ENCODE data around the gene COP1. TPM values are rescaled to one million over a fixed set of nuclear protein-coding genes. Genes with fewer than 3 reads are reported as not detected.

Gene COP1
- total and polyA plus RNA-seq, 10 of the 15 experiments (the other 5 are each of a cell fraction or from before 2014, with no cell fraction given) = 17.7 to 49.9 (median 38.7) TPM

GRCh38 chr1:176206006-176206960, 803 bp downstream of the COP1 start (continued):
- no peak for TF ChIP-seq ATF3 (IDR thresholded peaks at IDR 0.05; ENCODE audit: borderline replicate concordance, extremely low read depth, low read depth, low read length)
- no peak for TF ChIP-seq PRDM15 (CRISPR knock-in tag; IDR thresholded peaks at IDR 0.05)
- TF ChIP-seq NBN (IDR thresholded peaks at IDR 0.05) = peak; percentile 12; the same call in 1 of the 2 replicates

GRCh38 chr1:176205332-176205914, 1.7 kb downstream of the COP1 start:
- 9% methylated on average over 5 of the region's 5 CpGs for WGBS (ENCODE audit: insufficient coverage, insufficient replicate concordance, low lambda C conversion rate, missing lambda C conversion rate)
- ChIA-PET RAD21 (ENCODE audit: unreplicated experiment) (interaction anchor here (0.8 to 1.2 kb wide), 3 partner anchors 11 to 20 kb away, joined by 3 to 4 read pairs (median 3); no protein-coding TSS in a partner anchor), SMC1A (ENCODE audit: uncharacterized antibody, unreplicated experiment) (interaction anchor here (1.3 to 1.8 kb wide), 2 partner anchors 9 to 11 kb away, joined by 3 to 7 read pairs; no protein-coding TSS in a partner anchor), POLR2A (interaction anchor here (0.6 to 1.8 kb wide), 2 partner anchors 10 to 11 kb away, joined by 3 to 6 read pairs; no protein-coding TSS in a partner anchor), CTCF (interaction anchor here (1.5 to 1.7 kb wide), 2 partner anchors 10 to 85 kb away, joined by 3 to 4 read pairs; no protein-coding TSS in a partner anchor)
- Histone ChIP-seq H3K36me3 (ENCODE audit: control insufficient read depth in 2 of 2, insufficient read depth in 2 of 2, low read length in 1 of 2) (no peaks in the 10 kb centered on the region), H4K20me1 (ENCODE audit: control insufficient read depth, insufficient read depth) (no peaks in the 10 kb centered on the region; the same call in 1 of the 2 replicates), H3K4me3 (peak overlapping the region; percentile 69), H3K4me2 (ENCODE audit: control insufficient read depth, insufficient read depth) (peak overlapping the region; percentile 89), H3K27me3 (replicated peaks in 1 of 2; ENCODE audit: control insufficient read depth in 2 of 2, insufficient read depth in 2 of 2, low read length in 1 of 2) (no peaks in the 10 kb centered on the region), H2AFZ (ENCODE audit: control insufficient read depth, low read depth, low read length) (no peak overlapping the region), H3K4me1 (ENCODE audit: control insufficient read depth, insufficient read depth, low read length) (peaks cover 7% of the 10 kb centered on the region; the same call in 1 of the 2 replicates), H3K27ac (ENCODE audit: control insufficient read depth, insufficient read depth) (peak overlapping the region; percentile 90; the same call in 1 of the 2 replicates), H3K79me2 (ENCODE audit: control insufficient read depth, insufficient read depth, low read length) (peaks cover 64% of the 10 kb centered on the region), H3K9ac (ENCODE audit: control insufficient read depth, insufficient read depth, low read length) (peak overlapping the region; percentile 96), H3K9me3 (replicated peaks; ENCODE audit: control insufficient read depth, insufficient read depth, low read length) (no peaks in the 10 kb centered on the region)
- BruUV-seq (replicated peaks) = no TSS peak
- FAIRE-seq = peak; percentile 27
- ATAC-seq = no peak
- no peak for DNase-seq (ENCODE audit: low read depth, low spot score)
- in situ Hi-C loops (cut with MboI) = no loop called here
- intact Hi-C loops (cut with micrococcal nuclease; ENCODE audit: unreplicated experiment) = no loop called here
- TF ChIP-seq SIN3A (IDR thresholded peaks at IDR 0.05; ENCODE audit: low read depth, low read length) (0 out of 2 replicates have a peak, but pooled peaks have one; percentile 27), ZBTB4 (CRISPR knock-in tag; IDR thresholded peaks at IDR 0.05) (no peak), SUPT20H (IDR thresholded peaks at IDR 0.05; ENCODE audit: borderline replicate concordance, control insufficient read depth, low read depth, low read length) (no peak), EP300 (IDR thresholded peaks at IDR 0.05; ENCODE audit: borderline replicate concordance in 1 of 2, control insufficient read depth in 1 of 2, low read depth in 2 of 2, low read length in 2 of 2) (no peak), MLLT1 (IDR thresholded peaks at IDR 0.05) (0 out of 2 replicates have a peak, but pooled peaks have one; percentile 19), NBN (IDR thresholded peaks at IDR 0.05) (0 out of 2 replicates have a peak, but pooled peaks have one; percentile 31)
